Measurements from ENCODE around the gene CERS5. TPM values are rescaled to one million over a fixed set of nuclear protein-coding genes. Genes with fewer than 3 reads are reported as not detected.

Gene CERS5
- 37.7 TPM for total RNA-seq
- long read RNA-seq, transcript CERS5-201 (10 exons, 2,051 nt): major isoform, 36 of 67 reads
- long read RNA-seq, partial matches to known transcripts: 1 of 67 reads
- long read RNA-seq, other reads (novel, unspliced or antisense): 28 of 67 reads

- peak within 1 kb of the TSS; percentile 92 for H3K27ac ChIP-seq
- TF ChIP-seq CTCF (IDR thresholded peaks at IDR 0.05): peak; percentile 40
- peak; percentile 99 for DNase-seq
- intact Hi-C loops (cut with DNase I): no loop called here
- ATAC-seq: peak; percentile 100
- H3K27me3 ChIP-seq (ENCODE audit: low read depth): no peaks in the 10 kb centered on the region
- peaks cover 22% of the 10 kb centered on the region for H3K4me1 ChIP-seq
- peak within 1 kb of the TSS; percentile 90 for H3K4me3 ChIP-seq
- H3K36me3 ChIP-seq: no peaks in the 10 kb centered on the region
- no peaks in the 10 kb centered on the region for H3K9me3 ChIP-seq
These were observed at the start of gene CERS5 for GRCh38 chr12:50167049-50167828. TSS of gene CERS5 (minus strand) at chr12:50167369. CDS start at chr12:50167297, 72 bp downstream.

GRCh38 chr12:50215033-50215432 lies 47.9 kb upstream of the CERS5 start:
- peaks cover 17% of the 10 kb centered on the region for H3K36me3 ChIP-seq
- intact Hi-C loops (cut with DNase I): no loop called here
- H3K4me3 ChIP-seq: no peak overlapping the region
- H3K9me3 ChIP-seq: no peaks in the 10 kb centered on the region
- H3K27me3 ChIP-seq (ENCODE audit: low read depth): no peaks in the 10 kb centered on the region
- ATAC-seq (no peak), DNase-seq (no peak)
- no peak overlapping the region for H3K27ac ChIP-seq
- TF ChIP-seq CTCF (IDR thresholded peaks at IDR 0.05): no peak
- peaks cover 25% of the 10 kb centered on the region for H3K4me1 ChIP-seq

- TF ChIP-seq CTCF (IDR thresholded peaks at IDR 0.05): no peak
- H3K27ac ChIP-seq: no peak overlapping the region
- H3K4me3 ChIP-seq: no peak overlapping the region
- H3K9me3 ChIP-seq: no peaks in the 10 kb centered on the region
- ATAC-seq (no peak), DNase-seq (no peak)
- intact Hi-C loops (cut with DNase I): no loop called here
- H3K27me3 ChIP-seq (ENCODE audit: low read depth): no peaks in the 10 kb centered on the region
- peaks cover 17% of the 10 kb centered on the region for H3K36me3 ChIP-seq
- H3K4me1 ChIP-seq: peaks cover 18% of the 10 kb centered on the region
These were observed 46.8 kb upstream of the CERS5 start for GRCh38 chr12:50214018-50214417.

GRCh38 chr12:50213439-50213838 lies 46.3 kb upstream of the CERS5 start:
- peaks cover 18% of the 10 kb centered on the region for H3K4me1 ChIP-seq
- TF ChIP-seq CTCF (IDR thresholded peaks at IDR 0.05): no peak
- DNase-seq (no peak), ATAC-seq (no peak)
- intact Hi-C loops (cut with DNase I): no loop called here
- no peak overlapping the region for H3K4me3 ChIP-seq
- no peaks in the 10 kb centered on the region for H3K27me3 ChIP-seq (ENCODE audit: low read depth)
- H3K36me3 ChIP-seq: peaks cover 18% of the 10 kb centered on the region
- no peaks in the 10 kb centered on the region for H3K9me3 ChIP-seq
- H3K27ac ChIP-seq: no peak overlapping the region

GRCh38 chr12:50212071-50212467 lies 44.9 kb upstream of the CERS5 start:
- Histone ChIP-seq H3K4me1 (peaks cover 18% of the 10 kb centered on the region), H3K27ac (peak overlapping the region; percentile 75), H3K9me3 (no peaks in the 10 kb centered on the region), H3K4me3 (no peak overlapping the region), H3K36me3 (peaks cover 16% of the 10 kb centered on the region), H3K27me3 (ENCODE audit: low read depth) (no peaks in the 10 kb centered on the region)
- no peak for TF ChIP-seq CTCF (IDR thresholded peaks at IDR 0.05)
- intact Hi-C loops (cut with DNase I): no loop called here
- ATAC-seq (no peak), DNase-seq (no peak)
